Liver (tissue), 9 donors: Measurements from ENCODE around the gene UBE2E2. TPM values are rescaled to one million over a fixed set of nuclear protein-coding genes. Genes with fewer than 3 reads are reported as not detected.

Experiments
- DNase-seq: peaks from one replicate; pipeline ENCODE4 v3.0.0-alpha.2; 2017; ENCODE audit warnings: low spot score
- H3K27ac ChIP-seq, 2 donors: one replicate each; pipeline ENCODE4 v1.7.0; 2013; ENCODE audit warnings: inconsistent platforms in 2 of 2, low read length in 2 of 2, control low read depth in 1 of 2, low read depth in 1 of 2, mild to moderate bottlenecking in 1 of 2
- H3K27me3 ChIP-seq, 4 donors: one replicate each; pipeline versions ENCODE4 v1.6.1 to v1.7.0; 2013; ENCODE audit warnings: low read length in 3 of 4, inconsistent platforms in 1 of 4, mild to moderate bottlenecking in 1 of 4, moderate library complexity in 1 of 4; ENCODE audit not compliant: control insufficient read depth in 4 of 4, insufficient read depth in 4 of 4
- H3K36me3 ChIP-seq, 4 donors: one replicate each; pipeline versions ENCODE4 v1.6.1 to v1.7.0; 2013; ENCODE audit warnings: low read length in 3 of 4, mild to moderate bottlenecking in 3 of 4, low read depth in 1 of 4, moderate library complexity in 1 of 4; ENCODE audit not compliant: control insufficient read depth in 4 of 4, insufficient read depth in 3 of 4
- H3K4me1 ChIP-seq, 4 donors: one replicate each; pipeline versions ENCODE4 v1.6.1 to v1.7.0; 2013; ENCODE audit warnings: low read length in 3 of 4, mild to moderate bottlenecking in 3 of 4, moderate library complexity in 1 of 4; ENCODE audit not compliant: control insufficient read depth in 4 of 4, insufficient read depth in 4 of 4
- H3K4me3 ChIP-seq, 3 donors: one replicate each; pipeline versions ENCODE4 v1.6.1 to v1.7.0; 2013; ENCODE audit warnings: low read length in 3 of 3, control low read depth in 1 of 3, low read depth in 1 of 3, mild to moderate bottlenecking in 1 of 3
- H3K9ac ChIP-seq, 2 donors: one replicate each; pipeline ENCODE4 v1.7.0; 2013; ENCODE audit warnings: low read length in 2 of 2, mild to moderate bottlenecking in 2 of 2, moderate library complexity in 2 of 2, control low read depth in 1 of 2, low read depth in 1 of 2
- H3K9me3 ChIP-seq, 4 donors: one replicate each; pipeline versions ENCODE4 v1.6.1 to v1.7.0; 2013; ENCODE audit warnings: low read length in 3 of 4; ENCODE audit not compliant: control insufficient read depth in 4 of 4
- ATF3 ChIP-seq: IDR thresholded peaks from 2 replicates; pipeline ENCODE4 v1.6.1; 2016; ENCODE audit warnings: antibody characterized with exemption
- CTCF ChIP-seq: fragments of 150-350 bp; IDR thresholded peaks from 2 replicates; pipeline ENCODE4 v1.5.1; 2017; ENCODE audit warnings: improper control_type of control experiment, low read depth, low read length; ENCODE audit not compliant: missing input control
- EGR1 ChIP-seq, 2 donors: IDR thresholded peaks; 2 replicates each; pipeline ENCODE4 v1.6.1; 2016 to 2018; ENCODE audit warnings: antibody characterized with exemption in 2 of 2, low read depth in 2 of 2
- FOXA2 ChIP-seq: IDR thresholded peaks from 2 replicates; pipeline ENCODE4 v1.6.1; 2016; ENCODE audit warnings: antibody characterized with exemption
- GABPA ChIP-seq, 2 donors: IDR thresholded peaks in 1 of 2; conservative IDR thresholded peaks in 1 of 2; 2 replicates each; pipeline ENCODE4 v1.6.1; 2016; ENCODE audit warnings: antibody characterized with exemption in 2 of 2, mild to moderate bottlenecking in 1 of 2, moderate library complexity in 1 of 2
- HNF4A ChIP-seq, 2 donors: conservative IDR thresholded peaks; 2 replicates each; pipeline ENCODE4 v1.6.1; 2016; ENCODE audit warnings: antibody characterized with exemption in 2 of 2, mild to moderate bottlenecking in 2 of 2
- HNF4G ChIP-seq: IDR thresholded peaks from 2 replicates; pipeline ENCODE4 v1.6.1; 2016; ENCODE audit warnings: antibody characterized with exemption
- JUND ChIP-seq, 2 donors: IDR thresholded peaks; 2 replicates each; pipeline ENCODE4 v1.6.1; 2016; ENCODE audit warnings: antibody characterized with exemption in 2 of 2
- MAX ChIP-seq: IDR thresholded peaks from 2 replicates; pipeline ENCODE4 v1.6.1; 2016; ENCODE audit warnings: antibody characterized with exemption
- NR2F2 ChIP-seq: IDR thresholded peaks from 2 replicates; pipeline ENCODE4 v1.6.1; 2016; ENCODE audit warnings: antibody characterized with exemption
- RAD21 ChIP-seq, 2 donors: IDR thresholded peaks; 2 replicates each; pipeline ENCODE4 v1.6.1; 2016; ENCODE audit warnings: antibody characterized with exemption in 2 of 2, mild to moderate bottlenecking in 2 of 2
- REST ChIP-seq: IDR thresholded peaks from 2 replicates; pipeline ENCODE4 v1.6.1; 2016; ENCODE audit warnings: antibody characterized with exemption, mild to moderate bottlenecking
- RXRA ChIP-seq, 2 donors: IDR thresholded peaks; 2 replicates each; pipeline ENCODE4 v1.6.1; 2017 to 2018; ENCODE audit warnings: antibody characterized with exemption in 2 of 2, mild to moderate bottlenecking in 1 of 2
- SP1 ChIP-seq: IDR thresholded peaks from 2 replicates; pipeline ENCODE4 v1.6.1; 2018; ENCODE audit warnings: antibody characterized with exemption, mild to moderate bottlenecking
- TAF1 ChIP-seq: conservative IDR thresholded peaks from 2 replicates; pipeline ENCODE4 v1.6.1; 2016; ENCODE audit warnings: antibody characterized with exemption, mild to moderate bottlenecking
- YY1 ChIP-seq: IDR thresholded peaks from 2 replicates; pipeline ENCODE4 v1.6.1; 2016; ENCODE audit warnings: antibody characterized with exemption, mild to moderate bottlenecking
- ZBTB33 ChIP-seq: IDR thresholded peaks from 2 replicates; pipeline ENCODE4 v1.6.1; 2016; ENCODE audit warnings: antibody characterized with exemption
- WGBS: extraction: QIAGEN DNeasy Blood & Tissue Kit; methylation state at CpG from one replicate; pipeline ENCODE4 v1.1.7; 2013; 5-methylcytosine and 5-hydroxymethylcytosine counted together
- polyA plus RNA-seq, 2 donors: library from polyadenylated mRNA; stranded (reverse) in 1 of 2; unstranded in 1 of 2; fragments of 200-250 nt in 1 of 2; fragments of >200 nt in 1 of 2; fragmentation: Nextera tagmentation in 1 of 2; extraction: Ambion mirVana in 1 of 2; gene quantifications; one replicate each; pipeline versions ENCODE4 v1.2.1 to v1.2.3, GENCODE V29; 2013 to 2015
- total RNA-seq, 2 donors: library from RNA; depleted of rRNA; stranded (reverse); fragments of >200 nt; gene quantifications; one replicate each; pipeline ENCODE4 v1.2.3, GENCODE V29; 2014
- donor health status: healthy.
- donor health status: healthy.
- donor health status: healthy.
- donor health status: healthy.
- donor health status: healthy.

Gene UBE2E2
- total and polyA plus RNA-seq, 4 donors, result 9.0 to 27.8 (median 16.8) TPM

- no peak for TF ChIP-seq HNF4A (conservative IDR thresholded peaks at IDR 0.05)
- no peak for TF ChIP-seq YY1
- no peak for TF ChIP-seq RXRA (IDR thresholded peaks at IDR 0.05)
- no peak for TF ChIP-seq SP1
- TF ChIP-seq EGR1 (IDR thresholded peaks at IDR 0.05; ENCODE audit: low read depth in 2 of 2), result no peak
- no peak for TF ChIP-seq ZBTB33
- TF ChIP-seq REST, result no peak
- no peak for TF ChIP-seq RAD21 (IDR thresholded peaks at IDR 0.05)
- no peak for TF ChIP-seq TAF1
- no peak for TF ChIP-seq FOXA2
- TF ChIP-seq MAX, result no peak
- no peak for TF ChIP-seq NR2F2
- no peak for TF ChIP-seq ATF3
- TF ChIP-seq GABPA (IDR thresholded peaks at IDR 0.05 in 1 of 2, conservative IDR thresholded peaks at IDR 0.05 in 1 of 2), result no peak
- TF ChIP-seq JUND (IDR thresholded peaks at IDR 0.05), result no peak
- TF ChIP-seq CTCF, result no peak
- Histone ChIP-seq H3K9me3 (no peaks in the 10 kb centered on the region), H3K9ac (no peak overlapping the region), H3K27me3 (no peaks in the 10 kb centered on the region), H3K36me3 (no peaks in the 10 kb centered on the region), H3K27ac (no peak overlapping the region), H3K4me1 (no peaks in the 10 kb centered on the region), H3K4me3 (no peak overlapping the region)
- 90% methylated on average over 2 of the region's 2 CpGs for WGBS
- no peak for DNase-seq
Measured at GRCh38 chr3:23430781-23431398, 227.8 kb downstream of the UBE2E2 start.

GRCh38 chr3:23431764-23432163 is 228.6 kb downstream of the UBE2E2 start:
- 87% methylated on average over 3 of the region's 3 CpGs for WGBS
- Histone ChIP-seq H3K36me3 (no peaks in the 10 kb centered on the region), H3K4me3 (no peak overlapping the region), H3K9me3 (no peaks in the 10 kb centered on the region), H3K27me3 (no peaks in the 10 kb centered on the region), H3K9ac (no peak overlapping the region), H3K27ac (no peak overlapping the region), H3K4me1 (no peaks in the 10 kb centered on the region)
- TF ChIP-seq HNF4G, result no peak
- no peak for TF ChIP-seq GABPA (IDR thresholded peaks at IDR 0.05 in 1 of 2, conservative IDR thresholded peaks at IDR 0.05 in 1 of 2)
- no peak for DNase-seq
